HG02759 (cell line): ENCODE data around the gene VIPAS39.

Source experiments
- ATAC-seq: cut with Tn5 transposase; IDR thresholded peaks from one replicate; pipeline ENCODE4 v1.9.1; 2021; ENCODE audit warnings: mild to moderate bottlenecking, moderate library complexity; ENCODE audit not compliant: unreplicated experiment

Gene VIPAS39

DNA sequence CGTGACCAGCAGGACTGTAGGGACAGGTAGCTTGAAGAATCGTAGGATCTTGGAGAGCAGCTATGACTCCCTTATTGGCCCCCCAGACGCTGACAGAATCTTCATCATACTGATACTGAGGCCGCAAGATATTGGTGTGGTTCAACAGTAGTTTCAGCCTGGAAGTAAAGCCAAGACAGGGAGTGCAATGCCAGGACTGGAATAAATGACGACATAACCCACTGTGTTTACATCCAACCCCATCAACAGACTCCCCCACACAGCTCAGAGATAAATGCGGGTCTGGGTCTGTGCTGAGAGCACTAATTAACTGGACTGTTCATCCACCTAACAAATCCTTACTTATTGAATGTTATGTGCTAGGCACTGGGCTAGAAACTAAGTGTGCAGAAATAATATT lies 50.7 kb downstream of the VIPAS39 start:
- no peak for ATAC-seq

- no peak for ATAC-seq
Observed at GRCh38 chr14:77406086-77406485, 51.3 kb downstream of the VIPAS39 start.

GRCh38 chr14:77403768-77404167 lies 53.6 kb downstream of the VIPAS39 start:
- no peak for ATAC-seq

- ATAC-seq = no peak
Observed at GRCh38 chr14:77400216-77400615, 57.2 kb downstream of the VIPAS39 start.

- ATAC-seq = no peak
Observed at GRCh38 chr14:77390188-77390587, 67.2 kb downstream of the VIPAS39 start.

DNA sequence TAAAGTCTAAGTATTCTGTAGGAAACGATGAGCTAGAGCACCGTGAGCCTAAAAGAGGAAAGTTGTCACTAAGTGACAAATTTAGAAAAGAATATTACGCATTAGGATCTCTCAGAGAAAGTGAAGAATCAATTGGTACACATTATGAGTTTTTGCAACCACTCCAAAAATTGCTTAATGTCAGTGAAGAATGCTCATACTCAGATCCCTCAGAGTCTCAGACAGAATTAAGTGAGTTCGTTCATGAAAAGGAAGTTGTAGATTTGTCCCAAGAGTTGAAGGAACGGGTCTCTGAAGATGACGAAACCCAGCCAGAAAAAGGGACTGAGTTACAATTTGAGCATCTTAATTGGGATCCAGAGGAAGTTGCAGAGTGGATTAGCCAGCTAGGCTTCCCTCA lies 78.7 kb downstream of the VIPAS39 start:
- ATAC-seq = no peak

DNA sequence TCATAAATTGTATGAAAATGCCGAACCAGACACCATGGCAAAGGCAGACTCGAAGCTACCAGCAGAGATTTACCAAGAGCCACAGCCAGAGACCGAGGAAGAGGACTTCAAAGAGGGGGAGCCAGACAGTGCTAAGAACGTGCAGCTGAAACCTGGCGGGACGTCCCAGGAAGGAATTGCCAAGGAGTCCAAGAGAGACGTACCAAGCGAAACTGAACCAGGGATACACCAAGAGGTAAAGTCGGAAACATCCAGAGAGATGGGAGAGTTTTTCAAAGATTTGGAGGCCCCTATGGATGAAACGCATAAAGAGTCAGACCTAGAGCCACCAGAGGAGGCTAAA lies 79.9 kb downstream of the VIPAS39 start:
- ATAC-seq = no peak

DNA sequence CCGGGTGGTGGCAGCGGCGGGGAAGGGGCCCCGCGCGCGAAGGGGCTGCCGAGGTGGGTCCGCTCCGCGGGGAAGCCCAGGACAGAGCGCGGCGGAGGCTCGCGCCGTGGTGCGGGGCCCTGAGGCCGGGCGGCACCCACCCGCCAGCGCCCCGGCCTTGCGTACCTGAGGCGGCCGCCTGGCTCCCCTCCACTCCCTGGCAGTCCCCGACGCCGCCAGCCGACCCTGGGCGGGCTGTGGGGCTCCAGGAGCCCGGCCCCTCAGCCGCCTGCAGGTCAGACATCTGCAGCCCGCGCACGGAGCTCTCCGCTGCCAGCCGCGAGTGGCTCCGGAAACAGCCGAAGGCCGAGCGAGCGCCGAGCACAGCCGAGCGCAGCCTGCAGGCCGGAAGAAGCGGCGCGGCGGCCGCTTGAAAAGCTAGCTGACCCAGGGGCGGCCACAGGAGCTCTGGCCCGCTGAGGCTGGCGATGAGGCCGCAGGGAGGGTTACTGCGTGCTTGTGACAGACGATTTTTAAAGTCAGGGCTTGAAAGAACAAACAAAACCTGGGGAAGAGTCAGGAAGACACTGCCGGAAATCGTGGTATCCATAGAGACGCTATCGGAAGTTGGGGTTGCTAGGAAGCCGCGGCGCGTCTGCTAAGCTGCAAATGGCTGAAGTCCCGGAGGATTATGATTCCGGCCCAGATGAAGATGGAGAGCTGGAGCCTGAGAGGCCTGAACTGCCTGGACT lies 80.5 kb downstream of the VIPAS39 start, which contains the start of the genes SAMD15 and TMED8:
TSS of gene SAMD15 (plus strand) at position 609 of the 731 bp plus-strand sequence. CDS start at position 649, 40 bp downstream.
TSS of gene TMED8 (minus strand) at position 324 of the 731 bp plus-strand sequence. CDS start at position 283, 41 bp downstream.
- peak; percentile 89 for ATAC-seq
